MM.1S (cell line): ENCODE measurements around the gene FAM117B.
"Not testable (repeated sequence)": the region's sequence is repeated elsewhere in the genome, so short reads cannot be mapped to it uniquely, and the experiment has no call there.

ENCODE experiments used
- DNase-seq: peaks from one replicate; pipeline ENCODE4 v3.0.0-alpha.2; 2015
- H2AFZ ChIP-seq: fragments of 300-600 bp; sonication (generic); 2 replicates; pipeline ENCODE4 v1.6.0; 2016; ENCODE audit warnings: antibody characterized with exemption, low read length
- H3F3A ChIP-seq: fragments of 300-600 bp; sonication (generic); 2 replicates; pipeline ENCODE4 v1.6.1; 2016; ENCODE audit warnings: mild to moderate bottlenecking, antibody characterized with exemption, low read length, moderate library complexity, mixed read lengths; ENCODE audit not compliant: insufficient read depth
- H3K27ac ChIP-seq: fragments of 300-600 bp; sonication (generic); 2 replicates; pipeline ENCODE4 v1.5.1; 2016; ENCODE audit warnings: mild to moderate bottlenecking, low read length
- H3K27me3 ChIP-seq: fragments of 300-600 bp; sonication (generic); replicated peaks from 2 replicates; pipeline ENCODE4 v1.6.0; 2016; ENCODE audit warnings: low read length; ENCODE audit not compliant: insufficient read depth
- H3K36me3 ChIP-seq: fragments of 300-600 bp; sonication (generic); replicated peaks from 2 replicates; pipeline ENCODE4 v1.6.1; 2016; ENCODE audit warnings: mild to moderate bottlenecking, low read length, mixed read lengths; ENCODE audit not compliant: insufficient read depth
- H3K4me1 ChIP-seq: fragments of 300-600 bp; sonication (generic); 2 replicates; pipeline ENCODE4 v1.6.1; 2016; ENCODE audit warnings: low read length, mixed read lengths
- H3K4me2 ChIP-seq: fragments of 300-600 bp; sonication (generic); 2 replicates; pipeline ENCODE4 v1.6.0; 2016; ENCODE audit warnings: low read depth, low read length
- H3K4me3 ChIP-seq: fragments of 300-600 bp; sonication (generic); 2 replicates; pipeline ENCODE4 v1.5.1; 2016; ENCODE audit warnings: low read length, mixed read lengths
- H3K79me2 ChIP-seq: fragments of 300-600 bp; sonication (generic); 2 replicates; pipeline ENCODE4 v1.6.1; 2016; ENCODE audit warnings: mixed run types, low read length, mixed read lengths
- H3K9ac ChIP-seq: fragments of 300-600 bp; sonication (generic); 2 replicates; pipeline ENCODE4 v1.6.1; 2016; ENCODE audit warnings: low read length, mixed read lengths
- H3K9me2 ChIP-seq: fragments of 300-600 bp; sonication (generic); replicated peaks from 2 replicates; pipeline ENCODE4 v1.6.1; 2016; ENCODE audit warnings: mild to moderate bottlenecking, low read length, mixed read lengths; ENCODE audit not compliant: insufficient read depth
- H3K9me3 ChIP-seq: fragments of 300-600 bp; sonication (generic); replicated peaks from 2 replicates; pipeline ENCODE4 v1.6.1; 2016; ENCODE audit warnings: mild to moderate bottlenecking, low read length, mixed read lengths; ENCODE audit not compliant: insufficient read depth
- H4K20me1 ChIP-seq: fragments of 300-600 bp; sonication (generic); 2 replicates; pipeline ENCODE4 v1.6.1; 2016; ENCODE audit warnings: mild to moderate bottlenecking, low read length, moderate library complexity, mixed read lengths; ENCODE audit not compliant: insufficient read depth
- CTCF ChIP-seq: fragments of 300-600 bp; sonication (generic); IDR thresholded peaks from 2 replicates; pipeline ENCODE4 v1.5.1; 2016; ENCODE audit warnings: antibody characterized with exemption, low read length, mixed read lengths
- EZH2 ChIP-seq: fragments of 300-600 bp; sonication (generic); optimal IDR thresholded peaks from 2 replicates; pipeline ENCODE3; 2017; ENCODE audit warnings: low read depth, mild to moderate bottlenecking, antibody characterized with exemption, low read length, mixed read lengths
- EZH2phosphoT487 ChIP-seq: fragments of 300-600 bp; sonication (generic); IDR thresholded peaks from 2 replicates; pipeline ENCODE4 v1.6.1; 2018; ENCODE audit warnings: antibody characterized with exemption, low read length

FAM117B gene

GRCh38 chr2:202671317-202672035 is 36.7 kb downstream of the FAM117B start:
- H3K9me3 ChIP-seq = no peaks in the 10 kb centered on the region
- H2AFZ ChIP-seq = no peak overlapping the region
- H3K27ac ChIP-seq = no peak overlapping the region
- H3K9me2 ChIP-seq = no peaks in the 10 kb centered on the region
- H3F3A ChIP-seq = no peaks in the 10 kb centered on the region
- H3K4me1 ChIP-seq = no peaks in the 10 kb centered on the region
- no peak overlapping the region for H3K4me2 ChIP-seq
- no peaks in the 10 kb centered on the region for H3K36me3 ChIP-seq
- H4K20me1 ChIP-seq = no peaks in the 10 kb centered on the region
- no peak overlapping the region for H3K4me3 ChIP-seq
- H3K27me3 ChIP-seq = no peaks in the 10 kb centered on the region
- DNase-seq = no peak
- no peak for TF ChIP-seq EZH2
- TF ChIP-seq EZH2phosphoT487 = no peak
- TF ChIP-seq CTCF = no peak
- no peaks in the 10 kb centered on the region for H3K79me2 ChIP-seq
- H3K9ac ChIP-seq = no peak overlapping the region

- DNase-seq, H4K20me1 ChIP-seq, H2AFZ ChIP-seq, H3K27ac ChIP-seq, H3K9me2 ChIP-seq, H3K9me3 ChIP-seq, H3F3A ChIP-seq, H3K36me3 ChIP-seq, H3K4me1 ChIP-seq, H3K27me3 ChIP-seq, H3K4me2 ChIP-seq, H3K9ac ChIP-seq, H3K79me2 ChIP-seq, H3K4me3 ChIP-seq: not testable (repeated sequence)
Observed at GRCh38 chr2:202675097-202675496, 40.3 kb downstream of the FAM117B start.

GRCh38 chr2:202679980-202680379 is 45.2 kb downstream of the FAM117B start:
- Histone ChIP-seq H3F3A (no peaks in the 10 kb centered on the region), H2AFZ (no peak overlapping the region), H3K27ac (no peak overlapping the region), H3K9me3 (no peaks in the 10 kb centered on the region), H4K20me1 (no peaks in the 10 kb centered on the region), H3K4me3 (no peak overlapping the region), H3K79me2 (no peaks in the 10 kb centered on the region), H3K27me3 (no peaks in the 10 kb centered on the region), H3K9me2 (no peaks in the 10 kb centered on the region), H3K9ac (no peak overlapping the region), H3K36me3 (no peaks in the 10 kb centered on the region), H3K4me2 (no peak overlapping the region), H3K4me1 (no peaks in the 10 kb centered on the region)
- no peak for TF ChIP-seq EZH2
- no peak for TF ChIP-seq CTCF
- TF ChIP-seq EZH2phosphoT487 = no peak
- DNase-seq = no peak

- Histone ChIP-seq H4K20me1 (no peaks in the 10 kb centered on the region), H3K9ac (no peak overlapping the region), H2AFZ (no peak overlapping the region), H3K36me3 (no peaks in the 10 kb centered on the region), H3K4me2 (no peak overlapping the region), H3K4me3 (no peak overlapping the region), H3K27ac (no peak overlapping the region), H3K9me3 (no peaks in the 10 kb centered on the region), H3K27me3 (no peaks in the 10 kb centered on the region), H3K9me2 (no peaks in the 10 kb centered on the region), H3F3A (no peaks in the 10 kb centered on the region), H3K4me1 (no peaks in the 10 kb centered on the region), H3K79me2 (no peaks in the 10 kb centered on the region)
- TF ChIP-seq EZH2 = no peak
- DNase-seq = no peak
Observed at GRCh38 chr2:202680512-202680911, 45.7 kb downstream of the FAM117B start.
